GM12892 (cell line): ENCODE results near the gene MYO5A.

Source experiments
- POLR2A ChIP-seq: IDR thresholded peaks from 2 replicates; pipeline ENCODE4 v1.6.1; 2011; ENCODE audit warnings: low read depth, low read length, control low read depth
- POLR2AphosphoS5 ChIP-seq: IDR thresholded peaks from 2 replicates; pipeline ENCODE4 v1.6.1; 2011; ENCODE audit warnings: low read depth, low read length, control low read depth

DNA sequence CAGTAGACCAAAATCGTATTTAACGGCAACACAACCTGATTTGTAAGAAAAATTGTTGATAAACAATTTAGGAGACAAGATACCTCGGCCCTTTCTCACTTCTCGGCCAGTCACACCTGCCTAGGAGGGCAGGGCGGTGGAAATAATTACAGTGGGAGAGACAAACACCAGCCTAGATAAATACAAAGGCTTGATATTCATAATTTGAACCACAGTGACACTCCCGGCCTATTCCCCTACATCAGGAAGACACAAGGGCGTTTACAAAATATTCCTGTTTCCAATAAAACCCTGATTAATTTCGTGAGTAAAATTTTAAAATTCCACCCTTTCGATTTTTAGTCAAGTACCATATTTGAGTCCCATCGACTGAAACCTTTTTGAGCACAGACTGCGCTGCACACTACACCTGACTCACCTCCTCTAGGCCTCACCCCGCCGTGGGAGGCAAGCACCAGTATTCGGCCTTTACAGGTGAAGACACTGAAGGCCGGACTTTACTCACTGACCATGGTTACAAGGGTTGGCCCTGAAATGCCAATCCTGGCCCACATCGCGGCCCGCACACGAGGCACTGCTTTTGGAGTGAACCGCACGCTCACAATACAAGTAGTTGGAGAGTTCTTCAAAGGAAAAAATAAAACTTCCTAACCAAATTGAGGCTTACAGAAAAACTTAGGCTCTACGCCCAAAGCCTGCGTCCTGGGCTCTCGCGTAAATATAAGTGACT lies 39.4 kb upstream of the MYO5A start:
- no peak for TF ChIP-seq POLR2AphosphoS5
- TF ChIP-seq POLR2A: no peak
